H7 (cell line): ENCODE results near the gene MICAL3. TPM values are rescaled to one million over a fixed set of nuclear protein-coding genes. Genes with fewer than 3 reads are reported as not detected.

Experiments used
- DNase-seq: peaks from one replicate; pipeline ENCODE4 v3.0.0; 2012
- H3K27me3 ChIP-seq: 2 replicates; pipeline ENCODE4 v1.6.0; 2011; ENCODE audit warnings: mild to moderate bottlenecking, low read length; ENCODE audit not compliant: control insufficient read depth, insufficient read depth
- H3K36me3 ChIP-seq: replicated peaks from 2 replicates; pipeline ENCODE4 v1.5.1; 2011; ENCODE audit warnings: low read length; ENCODE audit not compliant: control insufficient read depth, insufficient read depth
- H3K4me3 ChIP-seq: 2 replicates; pipeline ENCODE4 v1.5.1; 2011; ENCODE audit warnings: low read depth, mild to moderate bottlenecking, control low read depth, low read length, moderate library complexity; ENCODE audit not compliant: insufficient read depth
- total RNA-seq: library from RNA; depleted of rRNA; stranded (reverse); fragments of >200 nt; shearing (Covaris generic); gene quantifications from 2 replicates; pipeline ENCODE4 v1.2.3, GENCODE V29; 2014

MICAL3 gene
- total RNA-seq, 1 experiment from 2014 or later = 11.8 TPM

DNA sequence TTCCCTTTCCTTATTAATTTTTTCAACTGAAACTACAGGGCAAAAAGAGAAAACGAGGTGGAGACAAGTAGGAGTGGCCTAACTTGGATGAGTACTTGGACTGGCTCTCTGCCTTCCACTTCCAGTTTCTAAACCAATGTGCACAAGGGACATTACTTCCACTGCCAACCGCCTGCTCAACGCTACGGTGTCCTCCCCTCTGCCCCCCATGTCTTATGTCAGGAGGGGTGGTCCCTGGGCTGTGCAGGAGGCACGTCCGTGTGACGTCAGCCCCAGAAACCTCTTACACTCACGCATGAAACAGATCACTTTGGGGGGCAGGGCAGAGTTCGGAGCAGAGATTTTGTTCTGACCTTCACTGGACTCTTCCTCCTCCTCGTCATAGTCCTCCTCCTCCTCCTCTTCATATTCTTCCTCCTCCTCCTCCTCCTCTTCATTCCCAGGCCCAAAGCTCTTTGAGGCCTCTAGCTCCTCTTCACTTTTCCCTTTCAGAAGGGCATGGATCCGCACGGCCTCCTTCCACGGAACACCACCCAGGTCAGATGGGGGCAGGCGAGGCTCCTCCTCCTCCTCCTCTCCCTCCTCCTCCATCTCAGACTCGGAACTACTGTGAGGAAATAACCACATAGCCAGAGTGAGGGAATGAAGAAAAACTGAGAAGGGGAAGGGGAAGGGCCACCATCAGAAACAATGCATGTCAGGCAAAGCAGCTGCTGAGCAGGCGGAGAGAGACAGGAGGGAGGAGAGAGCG is 192.7 kb downstream of the MICAL3 start:
- no peak overlapping the region for H3K4me3 ChIP-seq
- no peaks in the 10 kb centered on the region; the same call in none of the 2 replicates for H3K36me3 ChIP-seq
- DNase-seq = no peak
- no peaks in the 10 kb centered on the region for H3K27me3 ChIP-seq

DNA sequence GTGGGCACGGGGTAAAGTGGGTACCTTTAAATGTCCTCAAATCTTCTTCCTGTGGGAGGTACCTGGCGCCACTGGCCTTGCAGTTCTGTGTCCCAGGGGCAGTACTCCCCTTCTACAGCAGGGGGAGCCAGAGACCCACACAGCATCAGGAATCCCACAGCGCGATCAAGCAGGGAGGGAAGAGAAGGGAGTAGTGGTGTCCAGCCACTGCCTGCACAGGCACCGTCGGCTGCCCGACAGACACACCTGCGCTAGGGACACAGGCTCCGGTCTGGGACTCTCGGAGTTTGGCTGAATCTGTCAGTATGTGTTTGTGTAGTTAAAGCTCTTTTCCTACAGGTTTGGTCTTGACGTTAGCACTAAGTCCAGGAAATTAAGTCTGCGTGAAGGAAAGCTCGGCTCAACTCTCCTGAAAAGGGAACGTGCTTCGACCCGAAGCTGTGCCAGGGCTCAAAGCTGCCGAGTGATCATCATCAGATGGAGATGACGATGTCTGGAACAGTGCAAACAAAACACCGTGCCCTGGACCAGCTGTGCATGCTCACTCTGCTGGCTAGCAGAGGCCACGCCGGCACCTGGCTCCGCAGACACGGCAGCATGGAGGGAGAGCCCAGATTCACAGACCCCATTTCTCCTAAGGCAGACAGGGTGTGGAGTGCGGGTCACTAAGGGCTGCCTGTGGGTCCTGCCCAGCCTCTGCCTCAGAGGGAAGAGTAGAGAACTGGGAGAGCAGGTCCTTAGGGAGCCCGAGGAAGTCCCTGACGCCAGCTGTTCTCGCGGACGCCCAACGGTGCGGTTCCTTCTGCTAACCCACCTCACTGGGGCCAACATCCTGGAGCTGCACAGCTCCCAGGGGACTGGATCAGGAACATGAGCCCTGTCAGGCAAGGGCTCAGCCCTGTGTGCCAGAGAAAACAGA is 194.1 kb downstream of the MICAL3 start:
- DNase-seq = peak; percentile 94
- no peaks in the 10 kb centered on the region; the same call in none of the 2 replicates for H3K36me3 ChIP-seq
- no peaks in the 10 kb centered on the region for H3K27me3 ChIP-seq
- no peak overlapping the region for H3K4me3 ChIP-seq

DNA sequence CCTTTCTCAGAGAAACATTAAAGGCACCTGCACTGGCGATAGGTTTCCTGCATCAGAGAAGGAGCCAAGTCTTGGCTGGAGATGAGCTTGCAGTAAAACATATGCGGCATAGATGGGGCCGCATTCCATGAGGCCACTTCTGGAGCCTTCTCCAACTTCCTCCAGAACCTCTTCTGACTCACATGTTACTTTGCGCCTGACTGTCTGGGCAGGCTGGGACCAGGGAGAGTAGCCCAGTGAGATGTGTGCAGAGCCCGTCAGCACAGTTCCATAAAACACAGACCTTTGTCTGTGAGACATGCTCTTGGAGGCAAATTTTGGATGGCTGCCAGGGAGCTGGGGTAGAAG is 194.7 kb downstream of the MICAL3 start:
- H3K36me3 ChIP-seq = no peaks in the 10 kb centered on the region; the same call in none of the 2 replicates

GRCh38 chr22:17828502-17829080 is 195.8 kb downstream of the MICAL3 start:
- DNase-seq = no peak

More for the DNA sequence above, 194.7 kb downstream of the MICAL3 start:
- no peak for DNase-seq
- H3K27me3 ChIP-seq = no peaks in the 10 kb centered on the region
- no peak overlapping the region for H3K4me3 ChIP-seq

DNA sequence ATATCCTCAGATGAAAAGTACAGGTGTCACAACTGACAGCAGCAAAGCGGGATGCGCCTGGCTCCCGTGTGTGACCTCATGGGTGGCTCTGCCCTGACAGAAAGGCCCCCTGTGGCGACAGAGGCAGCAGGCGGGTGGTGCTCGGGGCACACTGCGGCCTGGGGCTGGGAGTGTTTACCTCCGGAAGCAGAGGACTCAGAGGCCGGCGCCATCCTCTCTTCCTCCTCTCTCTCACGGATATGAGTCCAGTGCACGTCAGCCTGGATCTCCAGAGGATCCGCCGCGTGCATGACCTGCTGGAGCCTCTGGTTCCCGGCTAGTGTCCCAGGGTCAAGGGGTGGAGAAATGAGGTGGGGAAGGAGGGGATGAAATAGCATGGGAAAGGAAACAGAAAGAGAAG is 196.9 kb downstream of the MICAL3 start:
- Histone ChIP-seq H3K27me3 (no peaks in the 10 kb centered on the region), H3K4me3 (no peak overlapping the region), H3K36me3 (no peaks in the 10 kb centered on the region; the same call in none of the 2 replicates)
- DNase-seq = no peak

More at GRCh38 chr22:17828502-17829080, 195.8 kb downstream of the MICAL3 start:
- no peak overlapping the region for H3K4me3 ChIP-seq
- no peaks in the 10 kb centered on the region for H3K27me3 ChIP-seq
- H3K36me3 ChIP-seq = no peaks in the 10 kb centered on the region; the same call in none of the 2 replicates

DNA sequence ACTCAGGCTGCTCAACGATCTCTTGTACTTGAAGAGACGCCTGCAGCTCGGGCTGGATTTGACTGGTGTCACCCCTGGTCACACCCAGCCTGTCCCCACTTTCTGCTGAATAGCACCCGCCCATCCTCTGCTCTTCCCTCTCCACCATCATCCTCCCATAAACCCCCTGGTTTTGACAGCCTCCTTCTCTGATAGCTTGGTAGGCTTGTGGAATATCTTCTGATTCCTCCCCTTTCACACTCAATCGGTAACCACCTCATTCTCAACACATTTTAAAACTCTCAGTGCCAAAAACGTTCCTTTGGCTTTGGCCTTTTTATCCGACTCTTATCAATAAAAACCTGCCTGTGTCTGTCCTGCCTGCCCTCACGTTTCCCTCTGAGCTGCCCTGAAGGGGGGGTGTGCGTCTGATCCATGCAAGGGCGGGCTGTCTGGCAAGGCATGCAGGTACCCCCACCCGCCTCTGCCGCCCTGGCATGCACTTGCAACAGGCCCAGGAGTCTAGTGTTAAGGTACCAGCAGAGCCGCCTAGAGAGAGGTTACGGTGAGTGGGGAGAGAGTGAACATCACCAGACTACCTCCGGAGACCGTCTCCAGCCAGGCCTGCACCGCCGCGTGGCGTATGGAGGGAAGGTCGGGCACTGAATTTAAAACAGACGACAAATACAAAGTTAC is 198.3 kb downstream of the MICAL3 start:
- Histone ChIP-seq H3K27me3 (no peaks in the 10 kb centered on the region), H3K4me3 (no peak overlapping the region), H3K36me3 (no peaks in the 10 kb centered on the region; the same call in none of the 2 replicates)
- DNase-seq = no peak

- H3K4me3 ChIP-seq = no peak overlapping the region
- H3K36me3 ChIP-seq = no peaks in the 10 kb centered on the region; the same call in none of the 2 replicates
- DNase-seq = no peak
- H3K27me3 ChIP-seq = no peaks in the 10 kb centered on the region
Measured at GRCh38 chr22:17824457-17824856, 199.9 kb downstream of the MICAL3 start.

DNA sequence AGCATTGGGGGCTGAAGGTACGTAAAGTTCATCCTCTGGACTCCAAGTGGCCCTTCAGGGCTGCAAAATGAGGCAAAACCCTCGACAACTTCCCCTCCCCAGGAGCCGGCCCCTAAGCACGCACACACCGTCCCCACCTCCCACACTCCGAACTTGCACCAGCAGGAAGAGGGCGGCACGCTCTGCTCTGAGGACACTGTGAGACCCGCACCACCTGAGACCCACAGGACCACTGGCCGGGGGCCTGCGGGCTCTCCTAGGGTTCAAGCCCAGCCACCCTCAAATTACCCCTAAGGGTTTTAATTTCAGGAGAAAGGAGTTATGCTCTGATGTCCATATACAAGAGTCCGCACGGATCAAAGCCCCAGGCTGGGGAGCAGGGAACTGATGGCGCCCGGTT is 200.4 kb downstream of the MICAL3 start:
- no peak for DNase-seq
- no peak overlapping the region for H3K4me3 ChIP-seq
- H3K36me3 ChIP-seq = no peaks in the 10 kb centered on the region; the same call in none of the 2 replicates

GRCh38 chr22:17823226-17823625 is 201.1 kb downstream of the MICAL3 start:
- no peak overlapping the region for H3K4me3 ChIP-seq
- H3K27me3 ChIP-seq = no peaks in the 10 kb centered on the region
- no peaks in the 10 kb centered on the region; the same call in none of the 2 replicates for H3K36me3 ChIP-seq
- no peak for DNase-seq

More for the DNA sequence above, 200.4 kb downstream of the MICAL3 start:
- no peaks in the 10 kb centered on the region for H3K27me3 ChIP-seq

DNA sequence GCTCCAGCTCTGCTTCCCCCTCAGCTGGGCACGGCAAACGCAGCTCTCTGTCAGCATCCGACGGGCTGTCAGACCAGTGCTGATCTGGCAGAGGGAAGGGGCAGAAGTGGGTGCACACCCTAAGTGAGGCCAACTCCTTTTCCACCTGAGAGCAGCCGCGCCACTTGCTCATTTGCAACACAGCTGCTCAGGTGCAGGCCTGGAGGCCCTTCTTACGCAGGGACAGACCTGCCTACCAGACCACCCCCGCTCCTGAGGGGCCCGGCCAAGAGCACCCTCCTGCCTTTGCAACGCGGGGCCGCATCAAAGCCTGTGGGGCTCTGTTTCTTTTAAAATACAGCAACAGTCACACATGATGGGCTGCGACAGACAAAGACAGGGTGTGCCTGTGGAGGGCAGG is 202.3 kb downstream of the MICAL3 start:
- Histone ChIP-seq H3K4me3 (no peak overlapping the region), H3K36me3 (no peaks in the 10 kb centered on the region; the same call in none of the 2 replicates), H3K27me3 (no peaks in the 10 kb centered on the region)
- DNase-seq = no peak

- H3K36me3 ChIP-seq = no peaks in the 10 kb centered on the region; the same call in 1 of the 2 replicates
- H3K4me3 ChIP-seq = no peak overlapping the region
- H3K27me3 ChIP-seq = no peaks in the 10 kb centered on the region
- DNase-seq = peak; percentile 51
Measured at GRCh38 chr22:17820879-17821439, 203.4 kb downstream of the MICAL3 start.

DNA sequence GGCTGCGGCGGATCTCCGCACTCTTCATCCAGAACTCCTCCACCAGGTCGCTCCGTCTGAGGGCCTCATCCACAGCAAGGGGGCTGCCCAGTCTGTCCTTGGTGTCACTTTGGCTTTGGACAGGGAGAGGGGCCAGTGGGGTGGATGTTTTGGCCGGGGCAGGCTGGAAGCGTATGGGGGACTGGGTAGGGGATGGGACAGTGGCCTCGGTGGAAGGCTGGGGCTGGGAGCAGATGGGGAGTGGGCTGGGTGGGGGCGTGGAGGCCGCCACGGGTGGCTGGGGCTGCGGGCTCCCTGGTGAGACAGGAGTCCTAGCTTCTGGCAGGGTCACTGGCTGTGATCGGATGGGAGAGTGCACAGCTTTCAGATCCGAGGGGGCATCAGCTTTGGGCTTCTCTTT is 205.7 kb downstream of the MICAL3 start:
- no peaks in the 10 kb centered on the region; the same call in none of the 2 replicates for H3K36me3 ChIP-seq
- peak; percentile 50 for DNase-seq
- no peaks in the 10 kb centered on the region for H3K27me3 ChIP-seq
- no peak overlapping the region for H3K4me3 ChIP-seq

DNA sequence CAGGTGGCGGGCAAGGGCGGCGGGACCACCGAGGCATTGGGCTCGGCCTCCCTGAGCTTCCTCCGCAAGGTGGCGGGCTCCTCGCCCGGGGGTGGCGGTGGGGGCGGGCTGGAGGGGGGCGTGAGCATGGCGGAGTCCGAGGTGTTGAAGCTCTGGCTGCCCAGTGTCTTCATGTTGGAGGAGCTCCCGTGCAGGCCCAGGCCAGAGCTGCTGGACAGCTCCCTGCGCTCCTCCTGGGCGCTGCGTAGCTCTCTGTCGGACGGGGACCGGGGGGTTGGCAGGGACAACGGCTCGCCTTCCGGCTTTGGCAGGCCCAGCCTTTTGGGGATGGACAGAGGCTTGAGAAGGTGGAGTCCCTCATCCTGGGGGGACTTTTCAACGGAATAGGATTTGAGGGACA is 206.2 kb downstream of the MICAL3 start:
- no peak overlapping the region for H3K4me3 ChIP-seq
- DNase-seq = peak; percentile 65
- H3K36me3 ChIP-seq = no peaks in the 10 kb centered on the region; the same call in none of the 2 replicates
- H3K27me3 ChIP-seq = no peaks in the 10 kb centered on the region
